Activated CD4-positive, alpha-beta T cell treated with anti-CD3 and anti-CD28 coated beads, Interleukin-2, amount 10 ng/mL, durations not matched to agents 7 days and 5 days (primary cell): ENCODE data around the gene MAPK6. TPM values are rescaled to one million over a fixed set of nuclear protein-coding genes. Genes with fewer than 3 reads are reported as not detected.
"Not testable (repeated sequence)": the region's sequence is repeated elsewhere in the genome, so short reads cannot be mapped to it uniquely, and the experiment has no call there.

Source experiments
- CTCF ChIA-PET: fragments of 350-600 bp; sonication (Branson Sonifier 250); formaldehyde crosslinking; loops from one replicate; lab custom pipeline; 2021; ENCODE audit warnings: antibody characterized with exemption; lab: Charles Lee
- POLR2A ChIA-PET: fragments of 350-600 bp; sonication (Branson Sonifier 250); formaldehyde crosslinking; loops from one replicate; lab custom pipeline; 2021; ENCODE audit warnings: antibody characterized with exemption; lab: Charles Lee
- DNase-seq: peaks from one replicate; pipeline ENCODE4 v3.0.0-alpha.2; 2020
- H3K27ac Mint-ChIP-seq: one replicate; pipeline ENCODE4 v1.8.0; 2021; ENCODE audit warnings: mild to moderate bottlenecking, moderate library complexity, mixed read lengths
- H3K27me3 Mint-ChIP-seq: one replicate; pipeline ENCODE4 v1.8.0; 2021; ENCODE audit warnings: mixed read lengths
- H3K36me3 Mint-ChIP-seq: one replicate; pipeline ENCODE4 v1.8.0; 2021; ENCODE audit warnings: low read depth, mixed read lengths
- H3K4me1 Mint-ChIP-seq: one replicate; pipeline ENCODE4 v1.8.0; 2021; ENCODE audit warnings: mixed read lengths
- H3K4me3 Mint-ChIP-seq: one replicate; pipeline ENCODE4 v1.8.0; 2021; ENCODE audit warnings: mild to moderate bottlenecking, moderate library complexity, mixed read lengths
- H3K9me3 Mint-ChIP-seq: one replicate; pipeline ENCODE4 v1.8.0; 2021; ENCODE audit warnings: mixed read lengths
- total RNA-seq, 2 experiments: library from RNA; stranded (reverse); gene quantifications; one replicate each; pipeline ENCODE4 v1.2.3, GENCODE V29; 2021

Gene MAPK6
- total RNA-seq, 2 experiments from 2014 or later: 23.4 to 25.4 TPM

GRCh38 chr15:52080031-52080430 is 61.0 kb downstream of the MAPK6 start:
- no peaks in the 10 kb centered on the region for H3K36me3 Mint-ChIP-seq
- POLR2A ChIA-PET: no interaction called here
- no peaks in the 10 kb centered on the region for H3K27me3 Mint-ChIP-seq
- H3K9me3 Mint-ChIP-seq: no peaks in the 10 kb centered on the region
- CTCF ChIA-PET: interaction anchor here (1.9 to 3.6 kb wide), 2 partner anchors 10 to 108 kb away, joined by 4 to 18 read pairs; partner anchors contain the start of gene LEO1
- H3K4me3 Mint-ChIP-seq: no peak overlapping the region
- H3K4me1 Mint-ChIP-seq: peaks cover 37% of the 10 kb centered on the region
- DNase-seq: no peak
- no peak overlapping the region for H3K27ac Mint-ChIP-seq

- CTCF ChIA-PET: interaction anchor here (0.7 to 3.6 kb wide), 3 partner anchors 11 to 146 kb away, joined by 3 to 18 read pairs (median 4); partner anchors contain the start of gene LEO1
- no peak overlapping the region for H3K27ac Mint-ChIP-seq
- H3K4me3 Mint-ChIP-seq: no peak overlapping the region
- H3K27me3 Mint-ChIP-seq: no peaks in the 10 kb centered on the region
- POLR2A ChIA-PET: no interaction called here
- H3K36me3 Mint-ChIP-seq: no peaks in the 10 kb centered on the region
- H3K9me3 Mint-ChIP-seq: no peaks in the 10 kb centered on the region
- DNase-seq: no peak
- H3K4me1 Mint-ChIP-seq: peaks cover 37% of the 10 kb centered on the region
Measured at GRCh38 chr15:52080706-52081392, 61.8 kb downstream of the MAPK6 start.

GRCh38 chr15:52082197-52083036 is 63.4 kb downstream of the MAPK6 start:
- POLR2A ChIA-PET: no interaction called here
- no peaks in the 10 kb centered on the region for H3K9me3 Mint-ChIP-seq
- peak overlapping the region; percentile 83 for H3K27ac Mint-ChIP-seq
- H3K36me3 Mint-ChIP-seq: no peaks in the 10 kb centered on the region
- no peak overlapping the region for H3K4me3 Mint-ChIP-seq
- H3K27me3 Mint-ChIP-seq: no peaks in the 10 kb centered on the region
- CTCF ChIA-PET: interaction anchor here (0.9 to 1.0 kb wide), 2 partner anchors 98 to 144 kb away, joined by 3 read pairs; no protein-coding TSS in a partner anchor
- no peak for DNase-seq
- H3K4me1 Mint-ChIP-seq: peaks cover 31% of the 10 kb centered on the region

GRCh38 chr15:52083037-52083359 is 64.0 kb downstream of the MAPK6 start:
- H3K4me3 Mint-ChIP-seq, H3K27me3 Mint-ChIP-seq, H3K9me3 Mint-ChIP-seq, DNase-seq, POLR2A ChIA-PET, H3K36me3 Mint-ChIP-seq: not testable (repeated sequence)
- CTCF ChIA-PET: interaction anchor here (0.9 to 1.2 kb wide), 3 partner anchors 12 to 143 kb away, joined by 3 read pairs; no protein-coding TSS in a partner anchor
- H3K27ac Mint-ChIP-seq: peak overlapping the region; percentile 83
- H3K4me1 Mint-ChIP-seq: peaks cover 31% of the 10 kb centered on the region

GRCh38 chr15:52083603-52084002 is 64.6 kb downstream of the MAPK6 start:
- Mint-ChIP-seq H3K4me3 (no peak overlapping the region), H3K36me3 (no peaks in the 10 kb centered on the region), H3K9me3 (no peaks in the 10 kb centered on the region), H3K27me3 (no peaks in the 10 kb centered on the region), H3K4me1 (peaks cover 29% of the 10 kb centered on the region), H3K27ac (no peak overlapping the region)
- ChIA-PET CTCF (interaction anchor here (0.7 to 1.2 kb wide), 4 partner anchors 12 to 142 kb away, joined by 3 read pairs; no protein-coding TSS in a partner anchor), POLR2A (no interaction called here)
- no peak for DNase-seq

- Mint-ChIP-seq H3K27me3 (peaks cover 7% of the 10 kb centered on the region), H3K27ac (no peak overlapping the region), H3K4me1 (peaks cover 21% of the 10 kb centered on the region), H3K4me3 (no peak overlapping the region), H3K9me3 (peaks cover 8% of the 10 kb centered on the region), H3K36me3 (peaks cover 5% of the 10 kb centered on the region)
- ChIA-PET POLR2A (no interaction called here), CTCF (interaction anchor here (0.6 kb wide), 1 partner anchor 226 kb away, joined by 4 read pairs; no protein-coding TSS in a partner anchor)
- no peak for DNase-seq
Measured at GRCh38 chr15:52085299-52085698, 66.3 kb downstream of the MAPK6 start.

- DNase-seq: no peak
- peaks cover 10% of the 10 kb centered on the region for H3K27me3 Mint-ChIP-seq
- H3K9me3 Mint-ChIP-seq: peaks cover 10% of the 10 kb centered on the region
- ChIA-PET POLR2A (no interaction called here), CTCF (no interaction called here)
- H3K4me1 Mint-ChIP-seq: peaks cover 19% of the 10 kb centered on the region
- H3K4me3 Mint-ChIP-seq: no peak overlapping the region
- peaks cover 5% of the 10 kb centered on the region for H3K36me3 Mint-ChIP-seq
- H3K27ac Mint-ChIP-seq: no peak overlapping the region
Measured at GRCh38 chr15:52086011-52086786, 67.2 kb downstream of the MAPK6 start.

GRCh38 chr15:52090193-52090592 is 71.2 kb downstream of the MAPK6 start:
- Mint-ChIP-seq H3K27me3 (peaks cover 13% of the 10 kb centered on the region), H3K4me1 (no peaks in the 10 kb centered on the region), H3K36me3 (peaks cover 5% of the 10 kb centered on the region), H3K27ac (no peak overlapping the region), H3K4me3 (no peak overlapping the region), H3K9me3 (peaks cover 10% of the 10 kb centered on the region)
- CTCF ChIA-PET: interaction anchor here (1.4 kb wide), 1 partner anchor 137 kb away, joined by 4 read pairs; no protein-coding TSS in a partner anchor
- POLR2A ChIA-PET: no interaction called here
- DNase-seq: no peak

- POLR2A ChIA-PET: no interaction called here
- Mint-ChIP-seq H3K4me3 (no peak overlapping the region), H3K4me1 (no peaks in the 10 kb centered on the region), H3K27me3 (peaks cover 14% of the 10 kb centered on the region), H3K9me3 (peaks cover 12% of the 10 kb centered on the region), H3K36me3 (peaks cover 5% of the 10 kb centered on the region), H3K27ac (no peak overlapping the region)
- no peak for DNase-seq
- CTCF ChIA-PET: no interaction called here
Measured at GRCh38 chr15:52093167-52093538, 74.1 kb downstream of the MAPK6 start.

- CTCF ChIA-PET: no interaction called here
- peaks cover 5% of the 10 kb centered on the region for H3K36me3 Mint-ChIP-seq
- no peaks in the 10 kb centered on the region for H3K4me1 Mint-ChIP-seq
- peaks cover 14% of the 10 kb centered on the region for H3K27me3 Mint-ChIP-seq
- POLR2A ChIA-PET: no interaction called here
- DNase-seq: no peak
- H3K27ac Mint-ChIP-seq: no peak overlapping the region
- peaks cover 12% of the 10 kb centered on the region for H3K9me3 Mint-ChIP-seq
- no peak overlapping the region for H3K4me3 Mint-ChIP-seq
Measured at GRCh38 chr15:52093539-52094510, 74.8 kb downstream of the MAPK6 start.

- no peak for DNase-seq
- no peak overlapping the region for H3K27ac Mint-ChIP-seq
- POLR2A ChIA-PET: no interaction called here
- CTCF ChIA-PET: interaction anchor here (0.6 kb wide), 1 partner anchor 8 kb away, joined by 3 read pairs; no protein-coding TSS in a partner anchor
- H3K36me3 Mint-ChIP-seq: no peaks in the 10 kb centered on the region
- H3K27me3 Mint-ChIP-seq: peaks cover 9% of the 10 kb centered on the region
- H3K4me3 Mint-ChIP-seq: no peak overlapping the region
- H3K4me1 Mint-ChIP-seq: no peaks in the 10 kb centered on the region
- peaks cover 7% of the 10 kb centered on the region for H3K9me3 Mint-ChIP-seq
Measured at GRCh38 chr15:52094811-52095584, 76.0 kb downstream of the MAPK6 start.
